Ovary (tissue), 3 donors: ENCODE results near the gene GKN1.

Source experiments
- EP300 ChIP-seq: sonication (generic); formaldehyde crosslinking; IDR thresholded peaks from one replicate; pipeline ENCODE4 v1.6.1; 2017; ENCODE audit warnings: antibody characterized with exemption
- POLR2A ChIP-seq: fragments of 450-650 bp; IDR thresholded peaks from one replicate; pipeline ENCODE4 v1.6.1; 2017; ENCODE audit warnings: antibody characterized with exemption, mild to moderate bottlenecking, moderate library complexity
- TF ChIP-seq, protein P1 (sequence below), 3 donors: fragments of 450-650 bp in 2 of 3; fragments of 200-600 bp in 1 of 3; IDR thresholded peaks; one replicate each; pipeline versions ENCODE4 v1.5.1 to v1.8.0; 2016 to 2022; ENCODE audit warnings: antibody characterized with exemption in 3 of 3, mild to moderate bottlenecking in 1 of 3
- donor health status: DM: no; HTN: no; CAD: no.

DNA sequence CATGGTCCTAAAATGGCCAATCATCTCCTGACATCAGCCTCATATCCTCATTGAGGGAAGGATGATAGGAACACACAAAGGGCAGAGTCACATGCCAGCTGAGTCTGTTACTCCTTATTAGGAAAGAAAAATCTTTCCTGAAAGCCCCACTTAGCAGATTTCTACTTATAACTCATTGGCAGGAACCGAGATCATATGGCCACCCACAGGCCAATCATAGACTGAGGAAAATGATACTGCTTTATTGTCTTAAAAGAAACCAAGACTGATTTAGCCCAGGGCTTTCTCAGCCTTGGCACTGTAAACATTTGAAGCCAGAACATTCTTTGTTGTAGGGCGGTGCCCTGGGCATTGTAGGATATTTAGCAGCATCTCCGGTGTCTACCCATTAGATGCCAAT lies 40.4 kb upstream of the GKN1 start:
- no peak for TF ChIP-seq POLR2A
- TF ChIP-seq, protein P1, sequence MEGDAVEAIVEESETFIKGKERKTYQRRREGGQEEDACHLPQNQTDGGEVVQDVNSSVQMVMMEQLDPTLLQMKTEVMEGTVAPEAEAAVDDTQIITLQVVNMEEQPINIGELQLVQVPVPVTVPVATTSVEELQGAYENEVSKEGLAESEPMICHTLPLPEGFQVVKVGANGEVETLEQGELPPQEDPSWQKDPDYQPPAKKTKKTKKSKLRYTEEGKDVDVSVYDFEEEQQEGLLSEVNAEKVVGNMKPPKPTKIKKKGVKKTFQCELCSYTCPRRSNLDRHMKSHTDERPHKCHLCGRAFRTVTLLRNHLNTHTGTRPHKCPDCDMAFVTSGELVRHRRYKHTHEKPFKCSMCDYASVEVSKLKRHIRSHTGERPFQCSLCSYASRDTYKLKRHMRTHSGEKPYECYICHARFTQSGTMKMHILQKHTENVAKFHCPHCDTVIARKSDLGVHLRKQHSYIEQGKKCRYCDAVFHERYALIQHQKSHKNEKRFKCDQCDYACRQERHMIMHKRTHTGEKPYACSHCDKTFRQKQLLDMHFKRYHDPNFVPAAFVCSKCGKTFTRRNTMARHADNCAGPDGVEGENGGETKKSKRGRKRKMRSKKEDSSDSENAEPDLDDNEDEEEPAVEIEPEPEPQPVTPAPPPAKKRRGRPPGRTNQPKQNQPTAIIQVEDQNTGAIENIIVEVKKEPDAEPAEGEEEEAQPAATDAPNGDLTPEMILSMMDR (IDR thresholded peaks at IDR 0.05), result no peak
- no peak for TF ChIP-seq EP300
